GM19239 (cell line): ENCODE results near the gene KLF6.

Experiments
- DNase-seq: peaks from one replicate; pipeline ENCODE4 v3.0.0; 2011; ENCODE audit warnings: low spot score; ENCODE audit not compliant: insufficient read length
- FAIRE-seq: peaks from 2 replicates; lab custom pipeline; 2011; peaks lifted over from hg19 to GRCh38; lab: Jason Lieb, UNC

KLF6 gene

DNA sequence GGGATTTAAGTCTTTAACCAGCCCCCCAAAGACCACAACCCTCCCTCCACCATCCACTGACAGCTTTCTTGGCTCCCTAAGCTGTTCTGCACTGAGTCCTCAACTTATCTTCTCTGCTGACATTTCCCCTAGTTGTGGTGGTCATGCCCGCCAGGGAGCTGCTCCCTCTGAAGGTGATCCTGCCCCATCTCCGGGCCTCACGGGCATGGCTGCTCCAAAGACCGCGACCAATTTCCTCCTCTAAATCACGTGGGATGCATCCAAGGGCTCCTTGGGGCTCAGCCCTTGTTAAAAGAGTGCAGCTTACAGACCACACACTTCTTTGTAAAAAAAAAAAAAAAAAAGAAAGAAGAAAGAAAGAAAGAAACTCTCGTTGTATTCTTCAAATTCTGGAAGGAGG lies 27.1 kb upstream of the KLF6 start:
- FAIRE-seq (no peak), DNase-seq (no peak)

DNA sequence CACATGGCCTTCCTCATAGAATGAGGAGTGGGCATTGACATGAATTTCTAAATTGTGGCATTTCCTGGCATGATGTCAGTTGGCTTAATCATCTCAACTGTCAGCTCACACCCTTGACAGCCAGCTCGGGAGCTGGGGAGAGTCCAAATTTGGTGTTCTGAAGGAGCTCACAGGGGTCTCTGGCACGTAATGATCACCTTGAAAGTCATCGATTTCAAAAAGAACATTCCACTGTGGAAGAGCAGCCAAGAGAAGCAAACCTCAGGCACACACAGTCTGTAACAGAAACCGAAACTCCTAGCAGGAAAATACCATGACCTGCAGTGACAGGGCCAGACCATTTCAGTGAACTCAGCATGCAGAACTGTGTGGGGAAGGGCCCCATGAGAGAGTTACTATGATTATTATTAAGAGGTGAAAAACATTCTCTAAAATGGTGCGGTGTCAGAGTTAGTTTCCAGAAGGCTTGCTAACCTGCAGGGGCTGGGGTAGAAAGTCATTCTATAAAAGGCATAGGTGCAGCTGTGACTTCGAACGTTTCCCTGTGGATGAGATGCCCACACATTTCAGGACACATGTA lies 26.4 kb upstream of the KLF6 start:
- DNase-seq (no peak), FAIRE-seq (peak; percentile 95)

DNA sequence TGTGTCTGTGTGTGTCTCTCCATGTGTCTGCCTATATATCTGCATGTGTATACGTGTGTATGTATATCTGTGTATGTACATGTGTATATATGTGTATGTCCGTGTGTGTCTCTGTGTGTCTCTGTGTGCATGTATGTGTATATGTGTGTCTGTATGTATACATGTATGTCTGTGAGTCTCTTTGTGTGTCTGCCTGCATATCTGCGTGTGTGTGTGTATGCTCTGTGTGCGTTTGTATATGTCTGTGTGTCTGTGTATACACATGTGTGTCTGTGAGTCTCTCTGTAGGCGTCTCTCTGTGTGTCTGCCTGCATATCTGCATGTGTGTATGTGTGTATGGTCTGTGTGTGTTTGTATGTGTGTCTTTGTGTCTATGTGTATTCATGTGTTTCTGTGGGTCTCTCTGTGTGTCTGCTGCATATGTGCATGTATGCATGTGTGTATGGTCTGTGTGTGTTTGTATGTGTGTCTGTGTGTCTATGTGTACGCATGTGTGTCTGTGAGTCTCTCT lies 23.7 kb upstream of the KLF6 start:
- no peak for FAIRE-seq
- no peak for DNase-seq

DNA sequence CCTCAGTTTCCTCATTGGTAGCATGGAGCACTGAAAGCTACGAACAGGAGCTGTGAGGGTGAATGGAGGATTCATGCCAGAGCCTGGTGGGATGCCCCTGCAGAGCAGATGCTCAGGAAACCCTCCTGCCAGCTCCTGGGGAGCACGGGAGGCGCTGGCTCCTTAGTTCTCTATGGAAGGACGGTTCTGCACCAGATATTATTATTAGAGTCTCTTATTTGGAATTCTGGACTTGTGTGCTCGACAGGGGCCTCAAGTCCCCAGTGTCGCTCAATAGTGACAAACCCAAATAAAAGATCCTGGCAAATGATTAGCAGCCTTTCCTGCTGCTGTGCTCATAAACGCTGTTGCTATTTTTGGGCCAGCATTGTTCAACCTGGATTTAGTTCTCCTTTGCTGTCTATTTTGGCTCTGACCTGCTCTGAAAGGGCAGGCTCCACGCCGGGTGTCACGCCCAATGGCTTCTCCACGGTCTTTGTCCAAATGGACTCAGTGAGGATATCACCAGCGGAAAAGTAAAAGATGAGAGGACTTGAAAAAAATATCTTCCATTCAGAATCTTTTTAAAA lies 23.0 kb upstream of the KLF6 start:
- no peak for DNase-seq
- FAIRE-seq: no peak

DNA sequence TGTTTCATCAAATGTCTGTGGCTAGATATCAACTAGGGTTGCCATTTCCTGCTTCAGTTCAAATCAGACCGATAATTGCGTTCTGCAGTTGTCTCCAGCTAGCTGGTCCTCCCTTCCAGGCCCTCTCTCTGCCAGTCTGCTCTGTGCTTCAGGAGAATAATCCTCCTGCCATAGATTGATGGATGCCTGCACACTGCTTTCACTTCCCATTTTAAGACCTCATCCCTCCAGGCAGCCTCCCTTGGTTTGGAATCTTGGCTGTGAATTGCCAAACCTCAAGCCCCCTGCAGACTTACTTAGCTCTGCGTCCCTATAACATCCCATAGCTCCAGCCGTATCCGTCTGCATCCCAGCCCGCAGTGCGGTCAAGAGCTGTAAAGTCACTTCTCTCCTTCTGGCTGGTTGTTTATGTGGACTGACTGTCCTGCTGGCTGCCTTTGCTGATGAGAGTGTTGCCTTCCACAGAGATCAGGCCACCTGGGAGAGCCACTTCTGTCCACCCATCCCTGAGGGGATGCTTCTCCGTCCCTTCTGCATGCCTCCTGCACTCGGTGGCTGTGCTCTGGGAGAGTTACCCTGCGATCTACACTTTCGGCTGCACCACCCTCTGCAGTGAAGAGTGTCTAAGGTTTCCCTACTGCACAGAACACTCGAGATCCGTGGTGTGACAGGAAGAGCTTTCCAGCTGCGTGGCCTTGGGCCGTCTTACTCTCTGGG lies 22.4 kb upstream of the KLF6 start:
- DNase-seq (no peak), FAIRE-seq (no peak)

DNA sequence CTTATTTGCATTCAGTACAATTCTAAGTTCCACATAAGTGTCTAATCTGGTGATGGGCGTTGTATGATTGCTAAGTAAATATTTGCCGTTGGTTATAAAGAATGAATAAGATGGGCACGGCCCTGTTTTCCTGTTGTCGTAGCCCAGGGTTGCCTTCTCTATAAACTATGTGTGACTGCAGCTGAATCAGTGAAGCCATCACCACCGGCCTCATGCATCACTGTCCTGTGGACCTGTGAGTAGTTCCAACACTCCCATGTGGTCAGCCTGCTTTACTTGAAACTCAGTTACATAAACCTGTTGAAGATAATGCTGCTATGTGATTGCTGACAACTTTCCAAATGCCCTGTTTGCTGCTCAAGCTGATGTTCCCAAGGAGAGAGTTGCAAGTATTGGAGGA lies 21.6 kb upstream of the KLF6 start:
- DNase-seq: no peak
- FAIRE-seq: no peak

DNA sequence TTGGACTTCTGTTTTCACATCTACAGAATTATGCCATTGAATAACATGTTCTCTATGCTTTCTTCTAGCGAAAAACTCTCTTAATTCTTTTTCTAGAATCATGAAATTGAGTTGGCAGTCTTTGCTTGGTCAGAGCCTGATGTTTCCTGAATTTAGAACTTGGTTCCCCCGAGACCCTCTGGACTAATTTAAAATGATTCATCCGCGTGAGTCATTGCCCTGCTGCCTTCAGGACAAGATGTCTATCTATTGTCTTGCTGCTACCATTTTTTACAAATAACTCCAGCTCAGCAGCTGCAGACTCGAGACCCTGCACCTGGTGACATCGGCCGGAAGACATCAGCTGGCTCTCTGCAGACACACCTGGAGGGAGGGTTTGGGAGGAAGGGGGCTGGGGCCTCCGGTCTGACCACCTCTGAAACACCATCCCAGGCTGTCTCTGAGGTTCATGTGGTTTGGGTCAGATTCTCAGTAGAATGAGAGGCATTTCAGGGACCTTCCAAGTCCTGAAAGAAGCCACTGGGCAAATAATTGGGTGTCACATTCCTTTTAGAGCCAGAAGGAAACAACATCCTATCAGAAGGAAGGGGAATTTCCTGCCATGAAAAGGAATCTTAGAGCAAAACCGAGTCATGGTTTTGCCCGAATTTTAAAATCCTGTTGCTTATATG lies 20.9 kb upstream of the KLF6 start:
- DNase-seq: no peak
- peak; percentile 48 for FAIRE-seq

DNA sequence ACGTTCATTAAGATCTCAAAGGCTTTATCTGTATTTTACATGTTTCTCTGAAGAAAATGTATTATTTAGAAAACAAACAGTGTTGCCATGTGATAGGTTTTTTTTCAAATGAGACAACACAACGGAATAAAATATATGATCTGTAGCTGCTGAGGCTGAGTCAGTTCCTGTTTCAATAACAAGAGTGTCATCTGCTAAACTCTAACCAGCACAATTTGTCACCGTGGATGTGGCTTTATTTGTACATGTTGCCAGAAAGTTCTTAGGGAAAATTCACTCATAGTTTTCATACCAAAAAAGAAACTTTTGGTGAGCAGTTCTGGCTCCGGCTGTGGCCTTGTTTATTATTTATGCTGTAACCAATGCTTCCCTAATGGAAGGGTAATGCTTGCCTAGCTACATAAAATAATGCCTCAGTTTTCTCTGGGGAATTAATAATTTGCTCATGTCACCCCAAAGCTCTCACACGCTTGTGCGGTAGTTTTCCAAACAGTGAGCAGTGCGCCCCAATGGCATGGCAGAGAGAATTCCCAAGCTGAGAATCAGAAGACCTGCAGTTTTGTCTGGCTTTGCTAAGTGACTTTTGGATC lies 20.3 kb upstream of the KLF6 start:
- peak; percentile 56 for FAIRE-seq
- DNase-seq: no peak

DNA sequence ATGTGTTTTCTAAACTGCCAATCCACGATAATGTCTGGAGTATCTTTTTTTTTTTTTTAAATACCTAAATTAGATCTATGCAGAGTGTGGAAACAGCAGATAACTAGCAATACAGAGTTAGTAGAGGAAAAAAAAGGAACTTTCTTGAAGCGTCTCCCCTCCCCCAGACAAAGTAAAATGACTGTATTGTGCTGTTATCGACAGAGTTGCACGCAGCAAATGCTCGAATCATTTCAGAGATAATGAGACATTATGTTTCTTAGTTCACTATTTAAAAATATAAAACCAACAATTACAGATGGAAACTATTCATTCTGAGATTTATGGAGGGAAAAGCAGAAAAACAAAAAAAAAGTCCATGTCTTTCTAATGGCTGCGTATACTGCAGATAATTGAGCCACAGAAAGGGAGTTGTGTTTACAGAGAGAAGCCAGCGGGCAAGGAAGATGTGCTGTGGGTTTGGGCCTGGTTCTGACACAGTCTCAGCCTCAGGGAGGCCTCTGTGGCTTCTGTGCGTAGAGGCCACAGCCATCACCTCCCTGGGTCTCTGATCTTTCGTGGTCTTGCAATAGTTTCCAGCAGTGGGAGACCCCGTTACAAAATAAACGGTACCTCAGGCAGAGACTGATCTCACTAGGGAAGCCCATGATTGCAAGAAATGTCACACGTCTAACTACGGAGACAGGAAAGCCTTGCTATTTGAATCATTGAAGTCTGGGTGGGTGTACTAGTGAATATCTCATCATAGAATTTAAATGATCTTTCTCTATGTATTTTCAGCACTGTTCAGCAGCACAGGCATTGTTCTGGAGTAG lies 19.1 kb upstream of the KLF6 start:
- FAIRE-seq (no peak), DNase-seq (no peak)

DNA sequence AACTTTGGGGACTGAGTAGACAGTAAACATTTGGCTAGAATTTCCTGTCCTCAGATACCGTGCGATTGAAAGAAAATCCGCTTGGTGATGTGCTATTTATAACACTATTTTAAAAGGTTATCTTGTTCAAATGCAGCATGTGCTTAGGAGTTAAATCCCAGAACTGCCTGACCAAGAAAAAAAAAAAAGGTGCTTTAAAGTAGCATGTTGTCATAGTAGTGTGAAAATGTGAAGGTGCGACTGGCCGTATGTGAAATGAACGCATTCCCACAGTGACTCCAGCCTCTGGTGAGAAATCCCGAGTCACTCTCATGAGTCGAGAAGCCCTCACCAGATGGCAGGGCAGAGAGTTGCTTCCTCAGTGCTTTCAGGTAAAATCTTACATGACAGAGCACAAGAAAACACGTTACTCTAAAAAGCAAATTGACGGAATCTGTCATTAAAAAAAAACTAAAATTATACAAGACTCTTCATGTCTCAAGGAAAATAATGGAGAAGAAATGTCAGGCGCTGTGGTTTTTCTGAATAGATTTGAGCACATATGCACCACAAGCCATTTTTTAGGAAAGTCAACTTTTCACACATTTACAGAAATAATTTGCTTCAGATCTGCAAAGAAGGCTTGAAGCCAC lies 18.4 kb upstream of the KLF6 start:
- FAIRE-seq (no peak), DNase-seq (no peak)

DNA sequence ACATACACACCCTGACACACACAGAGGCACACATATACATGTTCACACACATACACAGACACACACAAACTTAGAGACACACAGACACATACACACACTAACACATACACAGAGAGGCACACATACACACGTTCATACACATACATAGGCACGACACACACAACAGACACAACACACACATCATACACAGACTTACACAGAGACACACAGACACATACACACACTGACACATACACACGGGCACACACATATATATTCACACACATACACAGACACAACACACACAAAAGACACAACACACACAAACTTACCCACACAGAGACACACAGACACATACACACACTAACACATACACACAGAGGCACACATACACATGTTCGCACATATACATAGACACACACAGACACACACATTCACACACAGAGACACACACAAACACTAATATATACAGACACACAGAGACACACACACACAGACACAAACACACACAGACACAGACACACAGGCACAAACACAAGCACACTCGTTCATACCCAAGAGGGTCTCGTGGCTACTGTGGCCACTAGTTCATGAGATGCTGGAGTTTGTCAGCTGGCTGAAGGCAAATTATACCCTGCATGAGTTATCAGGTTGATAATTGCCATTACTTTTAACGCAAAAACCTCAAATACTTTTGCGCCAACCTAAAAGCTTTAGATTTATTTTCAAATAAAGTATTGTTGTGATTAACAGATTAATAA lies 17.7 kb upstream of the KLF6 start:
- no peak for DNase-seq
- FAIRE-seq: no peak

DNA sequence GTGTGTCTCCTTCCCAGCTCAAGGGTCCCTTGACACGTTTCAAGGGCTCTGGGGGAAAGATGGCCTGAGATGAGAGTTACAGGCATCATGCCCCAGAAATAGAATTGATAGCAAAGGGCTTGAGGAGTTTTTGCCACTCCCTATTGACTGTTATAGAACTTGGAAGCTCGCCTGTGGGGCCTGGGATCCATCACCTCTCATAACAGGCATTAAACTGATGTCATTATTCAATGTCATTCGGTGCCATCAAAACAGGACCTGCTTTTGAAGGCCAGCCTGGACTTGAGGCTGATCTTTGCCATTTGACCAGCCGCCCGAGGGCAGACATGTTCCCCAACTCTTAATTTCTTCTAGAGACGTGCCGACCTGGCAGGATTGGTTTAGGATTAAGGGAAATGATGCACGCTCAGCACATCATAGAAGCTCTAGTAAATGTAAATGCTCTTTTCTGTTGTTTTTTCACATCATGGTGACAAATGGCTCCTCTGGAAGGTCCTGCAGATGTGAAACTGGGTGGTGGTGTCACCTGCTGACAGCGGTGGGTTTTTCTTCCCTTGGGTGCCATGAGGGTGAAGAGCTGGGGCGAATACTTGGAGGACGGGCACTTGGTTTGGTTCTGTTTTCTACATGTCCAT lies 16.7 kb upstream of the KLF6 start:
- FAIRE-seq (no peak), DNase-seq (no peak)

DNA sequence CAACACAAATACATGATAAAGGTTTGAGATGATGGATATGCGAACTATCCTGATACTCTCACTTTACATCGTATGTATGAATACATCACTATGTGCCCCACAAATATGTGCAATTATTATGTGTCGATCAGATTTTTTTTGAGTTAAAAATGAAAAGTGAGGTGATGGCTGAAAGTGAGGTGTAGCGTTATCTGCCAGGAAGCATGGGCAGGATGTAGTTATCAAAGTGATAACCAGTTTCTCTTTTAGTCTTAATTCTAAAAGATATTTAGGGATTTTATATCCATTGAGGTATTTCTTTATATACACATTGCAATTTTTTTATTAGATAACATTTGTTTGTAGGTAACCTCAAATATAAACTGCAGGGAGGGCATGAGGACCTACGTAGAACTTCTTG lies 15.6 kb upstream of the KLF6 start:
- FAIRE-seq (no peak), DNase-seq (no peak)

DNA sequence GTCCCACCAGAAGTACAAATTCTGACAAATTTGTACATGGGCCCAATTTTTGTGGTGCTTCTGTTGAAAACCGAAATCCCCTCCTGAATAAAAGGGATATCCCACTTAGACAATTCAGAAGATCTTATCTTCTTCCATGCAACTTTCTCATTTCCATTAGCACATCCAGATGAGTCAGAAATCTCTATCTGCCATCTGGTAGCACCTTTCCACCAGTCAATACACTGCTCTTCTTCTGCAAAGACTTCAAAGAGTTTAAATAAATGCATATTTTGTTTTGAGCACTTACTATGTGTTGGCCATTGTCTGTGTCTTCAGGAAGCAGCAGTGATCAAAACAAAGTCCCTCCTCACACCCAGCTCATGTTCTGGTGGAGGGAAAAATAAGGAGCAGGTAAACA lies 12.7 kb upstream of the KLF6 start:
- FAIRE-seq (no peak), DNase-seq (no peak)

DNA sequence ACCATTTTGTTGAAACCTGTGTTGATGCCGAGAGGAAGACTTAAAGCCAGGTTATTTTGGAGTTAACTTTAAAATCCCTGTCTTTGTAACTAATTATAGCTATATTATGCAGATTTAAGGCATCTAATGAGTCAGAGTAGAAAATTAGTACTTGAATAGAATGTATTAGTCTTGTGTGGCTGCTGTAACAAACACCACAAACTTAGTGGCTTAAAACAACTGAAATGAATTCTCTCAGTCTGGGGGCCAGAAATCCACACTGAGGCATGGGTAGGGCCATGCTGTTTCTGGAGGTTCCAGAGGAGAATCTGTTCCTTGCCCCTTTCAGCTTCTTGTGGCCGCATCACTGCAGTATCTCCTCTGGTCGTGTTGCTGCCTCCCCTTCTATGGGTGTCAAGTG lies 8.5 kb upstream of the KLF6 start:
- FAIRE-seq: no peak
- DNase-seq: no peak

DNA sequence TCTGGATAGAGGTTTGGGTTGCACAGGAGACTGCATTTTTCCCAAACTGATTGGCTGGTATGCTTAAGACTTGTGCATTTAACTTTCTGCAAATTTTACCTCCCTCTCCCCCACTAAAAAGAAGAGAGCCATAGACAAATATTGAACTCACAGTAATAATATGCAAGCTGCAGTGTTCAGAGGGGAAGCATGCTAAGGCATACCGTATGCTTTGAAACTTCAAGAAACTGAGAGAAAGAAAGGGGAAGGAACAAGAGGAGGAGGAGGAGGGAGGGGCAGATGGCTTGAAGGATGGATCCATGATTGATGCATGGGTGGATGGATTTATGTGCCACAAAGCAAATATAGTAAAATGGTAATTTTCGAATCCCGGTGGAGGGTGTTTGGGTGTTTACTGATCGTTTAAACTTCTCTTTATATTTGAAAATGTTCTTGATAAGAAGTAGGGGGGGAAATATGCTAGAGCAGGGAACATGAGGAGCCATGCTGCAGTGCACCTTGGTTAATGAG lies 7.8 kb upstream of the KLF6 start:
- no peak for FAIRE-seq
- DNase-seq: no peak

DNA sequence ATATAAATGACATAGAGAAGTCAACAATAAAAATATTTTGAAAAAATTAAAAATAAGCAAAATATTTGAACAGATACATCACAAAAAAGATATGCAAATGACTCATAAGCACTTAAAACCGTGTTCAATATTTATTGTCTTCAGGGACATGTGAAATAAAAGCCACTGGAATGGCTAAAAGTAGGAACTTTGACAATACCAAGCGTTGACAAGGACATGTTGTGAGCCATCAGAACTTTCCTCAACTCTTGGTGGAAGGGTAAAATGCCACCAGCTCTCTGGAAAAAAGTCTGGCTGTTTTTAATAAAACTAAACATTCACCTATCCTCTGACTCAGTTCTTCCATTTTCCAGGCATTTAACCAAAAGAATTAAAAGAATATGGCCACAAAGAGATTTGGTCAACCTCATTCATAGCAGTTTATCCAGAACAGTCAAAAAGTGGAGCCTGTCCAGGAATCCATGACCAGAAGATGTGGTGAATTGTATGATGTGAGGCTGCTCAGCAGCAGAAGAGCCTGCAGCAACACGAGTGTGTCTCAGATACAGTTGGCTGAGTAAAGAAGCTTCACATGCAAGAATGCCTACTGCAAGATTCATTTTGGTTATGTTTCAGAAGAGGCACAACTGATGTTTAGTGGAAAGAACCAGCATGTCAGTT lies 7.1 kb upstream of the KLF6 start:
- no peak for DNase-seq
- FAIRE-seq: no peak

DNA sequence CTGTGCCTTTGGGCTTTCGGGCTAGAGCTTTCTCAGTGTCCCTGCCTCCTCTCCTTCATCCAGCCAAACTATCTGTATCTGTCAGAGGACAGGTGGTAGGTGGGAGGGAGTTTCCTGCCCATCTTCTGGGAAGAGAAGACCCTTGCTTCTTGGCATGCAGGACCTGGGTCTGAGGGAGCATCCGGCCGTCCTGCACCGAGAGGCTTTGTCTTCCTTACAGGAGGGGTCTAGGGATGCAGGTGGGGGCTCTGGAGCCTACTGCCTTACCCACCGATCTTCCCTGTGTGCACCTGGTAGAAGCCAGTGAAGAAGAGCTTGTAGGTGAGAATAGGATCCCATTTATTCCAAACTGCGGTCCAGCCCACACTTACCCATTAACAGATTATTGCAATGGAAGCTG lies 5.8 kb upstream of the KLF6 start:
- no peak for DNase-seq
- no peak for FAIRE-seq
